HFFc6 (cell line): ENCODE measurements around the gene HOXB3. TPM values are rescaled to one million over a fixed set of nuclear protein-coding genes. Genes with fewer than 3 reads are reported as not detected.

Experiments
- DNase-seq: peaks from one replicate; pipeline ENCODE4 v3.0.0-alpha.2; 2018
- H3K27ac Mint-ChIP-seq: 2 replicates; pipeline ENCODE4 v1.8.0; 2020; ENCODE audit warnings: mild to moderate bottlenecking, mixed read lengths
- H3K27me3 Mint-ChIP-seq: 2 replicates; pipeline ENCODE4 v1.8.0; 2021; ENCODE audit warnings: mild to moderate bottlenecking, moderate library complexity, mixed read lengths; ENCODE audit not compliant: insufficient read depth
- H3K36me3 Mint-ChIP-seq: 2 replicates; pipeline ENCODE4 v1.8.0; 2021; ENCODE audit warnings: low read depth, mixed read lengths
- H3K4me1 Mint-ChIP-seq: 2 replicates; pipeline ENCODE4 v1.8.0; 2020; ENCODE audit warnings: low read depth, mixed read lengths
- H3K4me3 Mint-ChIP-seq: 2 replicates; pipeline ENCODE4 v1.8.0; 2020; ENCODE audit warnings: mild to moderate bottlenecking, moderate library complexity, mixed read lengths
- H3K9me3 Mint-ChIP-seq: 2 replicates; pipeline ENCODE4 v1.8.0; 2020; ENCODE audit warnings: mild to moderate bottlenecking, mixed read lengths
- CTCF ChIP-seq: fragments of 200-600 bp; sonication (generic); IDR thresholded peaks from 2 replicates; pipeline ENCODE4 v1.5.0; 2021; ENCODE audit warnings: antibody characterized with exemption, mild to moderate bottlenecking
- total RNA-seq, 6 experiments: library from RNA; stranded (reverse); fragmentation: NEBNext Ultra II Directional; extraction: Animal tissue kit (Norgen Biotek cat#: 25700); gene quantifications; 2 replicates in 1 of 6; 3 replicates in 5 of 6; pipeline ENCODE4 v1.2.3, GENCODE V29; 2021

HOXB3 gene
- total RNA-seq, 6 experiments from 2014 or later = not detected

- Mint-ChIP-seq H3K9me3 (no peaks in the 10 kb centered on the region), H3K27me3 (peaks cover 68% of the 10 kb centered on the region), H3K36me3 (no peaks in the 10 kb centered on the region), H3K4me1 (peaks cover 9% of the 10 kb centered on the region; the same call in 1 of the 2 replicates), H3K4me3 (no peak overlapping the region), H3K27ac (no peak overlapping the region)
- DNase-seq = no peak
- no peak for TF ChIP-seq CTCF
These were observed 57.8 kb downstream of the HOXB3 start for GRCh38 chr17:48532261-48532660.

DNA sequence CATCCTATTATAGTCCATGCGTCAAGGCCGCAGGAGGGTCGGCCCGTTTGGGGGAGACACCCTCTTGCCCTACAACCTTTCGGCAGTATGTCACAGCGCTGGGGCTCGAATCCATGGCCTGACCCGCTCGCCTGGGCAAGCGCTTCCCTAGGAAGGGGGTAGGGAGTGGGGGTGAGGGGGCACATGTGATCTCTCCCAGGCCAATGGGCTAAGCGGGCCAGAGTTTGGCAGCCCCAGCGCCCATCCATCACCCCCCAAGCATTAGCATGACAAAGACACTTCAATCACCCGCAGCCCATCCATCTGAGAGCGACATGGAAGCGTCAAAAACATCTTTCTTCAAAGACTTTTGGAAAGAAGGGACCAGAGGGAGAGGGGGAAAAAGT, 59.2 kb downstream of the HOXB3 start, which contains the start of gene HOXB1:
HOXB1 (minus strand) TSS at position 125 of the 386 bp plus-strand sequence; CDS start at position 18, 107 bp downstream.
- Mint-ChIP-seq H3K27ac (no peak within 1 kb of the TSS), H3K4me3 (no peak within 1 kb of the TSS), H3K27me3 (peaks cover 74% of the 10 kb centered on the region), H3K36me3 (no peaks in the 10 kb centered on the region), H3K4me1 (no peaks in the 10 kb centered on the region), H3K9me3 (no peaks in the 10 kb centered on the region)
- no peak for DNase-seq
- no peak for TF ChIP-seq CTCF

- H3K4me1 Mint-ChIP-seq = no peaks in the 10 kb centered on the region
- H3K9me3 Mint-ChIP-seq = no peaks in the 10 kb centered on the region
- H3K27ac Mint-ChIP-seq = no peak overlapping the region
- H3K36me3 Mint-ChIP-seq = no peaks in the 10 kb centered on the region
- no peak for TF ChIP-seq CTCF
- H3K27me3 Mint-ChIP-seq = peaks cover 75% of the 10 kb centered on the region
- no peak overlapping the region for H3K4me3 Mint-ChIP-seq
- DNase-seq = no peak
These were observed 59.7 kb downstream of the HOXB3 start for GRCh38 chr17:48530208-48530886.

DNA sequence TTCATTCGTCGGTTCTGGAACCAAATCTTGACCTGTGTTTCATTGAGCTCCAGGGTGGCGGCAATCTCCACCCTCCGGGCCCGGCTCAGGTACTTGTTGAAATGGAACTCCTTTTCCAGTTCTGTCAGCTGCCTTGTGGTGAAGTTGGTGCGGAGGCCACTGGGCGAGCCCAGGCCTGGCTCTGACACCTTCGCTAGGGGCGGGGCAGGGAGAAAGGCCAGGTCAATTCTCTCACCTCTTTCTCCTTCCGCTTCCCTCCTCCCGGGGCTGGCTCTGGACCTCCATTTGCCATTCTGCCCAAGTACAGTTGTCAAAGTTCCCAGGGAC, 60.4 kb downstream of the HOXB3 start:
- no peak for DNase-seq
- Mint-ChIP-seq H3K27ac (no peak overlapping the region), H3K4me1 (no peaks in the 10 kb centered on the region), H3K27me3 (peaks cover 75% of the 10 kb centered on the region), H3K9me3 (no peaks in the 10 kb centered on the region), H3K36me3 (no peaks in the 10 kb centered on the region), H3K4me3 (no peak overlapping the region)
- no peak for TF ChIP-seq CTCF

GRCh38 chr17:48528936-48529682, 60.9 kb downstream of the HOXB3 start:
- Mint-ChIP-seq H3K4me3 (no peak overlapping the region), H3K4me1 (no peaks in the 10 kb centered on the region)

More at GRCh38 chr17:48528936-48529682, 60.9 kb downstream of the HOXB3 start:
- Mint-ChIP-seq H3K27me3 (peaks cover 75% of the 10 kb centered on the region), H3K27ac (no peak overlapping the region), H3K9me3 (no peaks in the 10 kb centered on the region), H3K36me3 (no peaks in the 10 kb centered on the region)
- TF ChIP-seq CTCF = no peak
- no peak for DNase-seq
